GM12878 (cell line): ENCODE data around the gene HRC. TPM values are rescaled to one million over a fixed set of nuclear protein-coding genes. Genes with fewer than 3 reads are reported as not detected.

Experiments used
- ATAC-seq: fragments of 200-7000 bp; cut with Tn5 transposase; 3 replicates; pipeline ENCODE4 v1.9.1; 2020; ENCODE audit warnings: mild to moderate bottlenecking, moderate library complexity
- BruUV-seq: library from RNA; stranded (reverse); fragments of 400-500 nt; replicated peaks from 2 replicates; lab custom pipeline; 2021; lab: Mats Ljungman, UMichigan
- CTCF ChIA-PET: fragments of 300-600 bp; sonication (Branson Sonifier 250); formaldehyde crosslinking; extraction: SDS; loops from one replicate; lab custom pipeline; 2021; ENCODE audit warnings: inconsistent platforms; lab: Yijun Ruan, JAX
- POLR2A ChIA-PET: fragments of 350-600 bp; formaldehyde crosslinking; extraction: SDS; loops from one replicate; lab custom pipeline; 2021; ENCODE audit warnings: inconsistent platforms; lab: Charles Lee
- RAD21 ChIA-PET: fragments of 300-600 bp; sonication (Branson Sonifier 250); formaldehyde crosslinking; loops from one replicate; lab custom pipeline; 2023; ENCODE audit warnings: antibody characterized with exemption; ENCODE audit not compliant: unreplicated experiment; lab: Charles Lee
- SMC1A ChIA-PET: fragments of 300-600 bp; sonication (Branson Sonifier 250); formaldehyde crosslinking; loops from one replicate; lab custom pipeline; 2023; ENCODE audit not compliant: unreplicated experiment, uncharacterized antibody; lab: Charles Lee
- DNase-seq: peaks from one replicate; pipeline ENCODE4 v3.0.0-alpha.2; 2011; ENCODE audit warnings: low read depth, low spot score
- FAIRE-seq: peaks from 3 replicates; lab custom pipeline; 2011; peaks lifted over from hg19 to GRCh38; lab: Jason Lieb, UNC
- H2AFZ ChIP-seq: 2 replicates; pipeline ENCODE4 v1.6.0; 2011; ENCODE audit warnings: low read depth, low read length, control low read depth; ENCODE audit not compliant: control insufficient read depth
- H3K27ac ChIP-seq: 2 replicates; pipeline ENCODE4 v1.5.1; 2011; ENCODE audit warnings: control low read depth; ENCODE audit not compliant: control insufficient read depth, insufficient read depth
- H3K27me3 ChIP-seq, 2 experiments: replicated peaks in 1 of 2; 2 replicates each; pipeline versions ENCODE4 v1.6.0 to v1.6.1; 2011; ENCODE audit warnings: low read length in 1 of 2; ENCODE audit not compliant: control insufficient read depth in 2 of 2, insufficient read depth in 2 of 2
- H3K36me3 ChIP-seq, 2 experiments: 2 replicates each; pipeline ENCODE4 v1.5.1; 2011; ENCODE audit warnings: low read length in 1 of 2; ENCODE audit not compliant: control insufficient read depth in 2 of 2, insufficient read depth in 2 of 2
- H3K4me1 ChIP-seq: 2 replicates; pipeline ENCODE4 v1.6.1; 2011; ENCODE audit warnings: mild to moderate bottlenecking, low read length, moderate library complexity, mixed read lengths; ENCODE audit not compliant: control insufficient read depth, insufficient read depth
- H3K4me2 ChIP-seq: 2 replicates; pipeline ENCODE4 v1.6.0; 2011; ENCODE audit warnings: control low read depth; ENCODE audit not compliant: control insufficient read depth, insufficient read depth
- H3K4me3 ChIP-seq: fragments of 200-600 bp; sonication (generic); 2 replicates; pipeline ENCODE4 v1.5.1; 2016
- H3K79me2 ChIP-seq: 2 replicates; pipeline ENCODE4 v1.6.0; 2011; ENCODE audit warnings: low read length; ENCODE audit not compliant: control insufficient read depth, insufficient read depth
- H3K9ac ChIP-seq: 2 replicates; pipeline ENCODE4 v1.8.0; 2011; ENCODE audit warnings: low read length, control low read depth, mixed read lengths; ENCODE audit not compliant: control insufficient read depth, insufficient read depth
- H3K9me3 ChIP-seq: replicated peaks from 3 replicates; pipeline ENCODE4 v1.5.1; 2011; ENCODE audit warnings: mild to moderate bottlenecking, low read length; ENCODE audit not compliant: control insufficient read depth, insufficient read depth
- H4K20me1 ChIP-seq: 2 replicates; pipeline ENCODE4 v1.6.0; 2011; ENCODE audit not compliant: control insufficient read depth, insufficient read depth
- BCL11A ChIP-seq: IDR thresholded peaks from 2 replicates; pipeline ENCODE4 v1.6.1; 2011; ENCODE audit warnings: low read depth, low read length
- FOXK2 ChIP-seq: fragments of 450-650 bp; IDR thresholded peaks from 2 replicates; pipeline ENCODE4 v1.6.1; 2017; ENCODE audit warnings: mild to moderate bottlenecking, moderate library complexity
- GATAD2B ChIP-seq: fragments of 450-650 bp; conservative IDR thresholded peaks from 2 replicates; pipeline ENCODE4 v1.6.1; 2017; ENCODE audit warnings: low read depth, mild to moderate bottlenecking, moderate library complexity
- JUND ChIP-seq: IDR thresholded peaks from 2 replicates; pipeline ENCODE4 v1.6.1; 2012; ENCODE audit warnings: low read depth, mild to moderate bottlenecking, low read length, improper control_type of control experiment, moderate library complexity
- NFIC ChIP-seq: IDR thresholded peaks from 2 replicates; pipeline ENCODE4 v1.6.1; 2012; ENCODE audit warnings: low read depth, mild to moderate bottlenecking, inconsistent platforms, low read length, moderate library complexity
- NR2F1 ChIP-seq: fragments of 450-650 bp; conservative IDR thresholded peaks from 2 replicates; pipeline ENCODE4 v1.6.1; 2017; ENCODE audit warnings: mild to moderate bottlenecking
- PML ChIP-seq: IDR thresholded peaks from 2 replicates; pipeline ENCODE4 v1.6.1; 2012; ENCODE audit warnings: low read length, inconsistent platforms
- SP1 ChIP-seq: IDR thresholded peaks from one replicate; pipeline ENCODE4 v1.6.1; 2011; ENCODE audit warnings: low read depth, low read length
- SREBF1 ChIP-seq: IDR thresholded peaks from 2 replicates; pipeline ENCODE4 v1.6.1; 2012; ENCODE audit warnings: mild to moderate bottlenecking, low read length
- SUPT20H ChIP-seq: IDR thresholded peaks from 2 replicates; pipeline ENCODE4 v1.6.1; 2011; ENCODE audit warnings: low read depth, mild to moderate bottlenecking, low read length, moderate library complexity, borderline replicate concordance; ENCODE audit not compliant: control insufficient read depth
- TCF3 ChIP-seq: IDR thresholded peaks from 2 replicates; pipeline ENCODE4 v1.6.1; 2012; ENCODE audit warnings: low read depth, mild to moderate bottlenecking, low read length, borderline replicate concordance; ENCODE audit not compliant: insufficient read depth
- ZNF24 ChIP-seq: fragments of 450-650 bp; IDR thresholded peaks from 2 replicates; pipeline ENCODE4 v1.6.1; 2017; ENCODE audit warnings: antibody characterized with exemption, mild to moderate bottlenecking
- ZZZ3 ChIP-seq: IDR thresholded peaks from 2 replicates; pipeline ENCODE4 v1.6.1; 2011; ENCODE audit warnings: low read depth; ENCODE audit not compliant: control insufficient read depth, insufficient read length
- WGBS: methylation state at CpG from one replicate; pipeline ENCODE4 v1.1.6; 2016; ENCODE audit warnings: low lambda C conversion rate; ENCODE audit not compliant: insufficient replicate concordance, insufficient coverage; ENCODE audit errors: missing lambda C conversion rate; 5-methylcytosine and 5-hydroxymethylcytosine counted together
- in situ Hi-C: fragments of 300-500 bp; cut with MboI; formaldehyde crosslinking; loops from 9 replicates; pipeline ENCODE4 v1.14.3; 2018; ENCODE audit warnings: mixed read lengths
- intact Hi-C: fragments of 100-400 bp; cut with micrococcal nuclease; formaldehyde crosslinking; loops from one replicate; pipeline ENCODE4 v1.14.2; 2022; ENCODE audit not compliant: unreplicated experiment
- polyA plus RNA-seq, 11 experiments: library from polyadenylated mRNA; depleted of rRNA in 4 of 11; unstranded in 6 of 11; stranded (reverse) in 5 of 11; fragments of >200 nt; fragmentation: Nextera tagmentation in 4 of 11; fragmentation: Illumina TruSeq in 1 of 11; extraction: Ambion mirVana in 4 of 11; extraction: Trizol in 1 of 11; gene quantifications; 1 replicate in 1 of 11; 2 replicates in 10 of 11; pipeline versions ENCODE4 v1.2.1 to v1.2.3, GENCODE V29; 2011 to 2016; ENCODE audit warnings: inconsistent platforms in 2 of 11, missing spikeins in 2 of 11, low read depth in 1 of 11
- total RNA-seq, 4 experiments: library from RNA; depleted of rRNA in 3 of 4; stranded (reverse); fragments of >200 nt in 3 of 4; fragmentation: Illumina TruSeq in 1 of 4; extraction: Trizol in 1 of 4; gene quantifications; 2 replicates each; pipeline versions ENCODE4 v1.2.1 to v1.2.3, GENCODE V29; 2013 to 2021
- TF ChIP-seq, protein P1 (sequence below): fragments of 450-650 bp; IDR thresholded peaks from 2 replicates; pipeline ENCODE4 v1.6.1; 2014; ENCODE audit warnings: mild to moderate bottlenecking
- TF ChIP-seq, protein P2 (sequence below): fragments of 450-650 bp; IDR thresholded peaks from 2 replicates; pipeline ENCODE4 v1.6.1; 2017; ENCODE audit warnings: borderline replicate concordance

Gene HRC
- total and polyA plus RNA-seq, 10 of the 15 experiments (the other 5 are each of a cell fraction or from before 2014, with no cell fraction given) = 0.10 TPM; not detected in 9

GRCh38 chr19:49130325-49130724, 24.9 kb downstream of the HRC start:
- POLR2A ChIA-PET = no interaction called here
- H3K4me3 ChIP-seq = no peak overlapping the region
- no peak overlapping the region for H2AFZ ChIP-seq
- in situ Hi-C loops = no loop called here
- CTCF ChIA-PET = interaction anchor here (1.0 to 1.3 kb wide), 2 partner anchors 16 kb away, joined by 4 read pairs; partner anchors contain the start of gene LIN7B
- H3K9ac ChIP-seq = no peak overlapping the region
- intact Hi-C loops = no loop called here
- no peak for ATAC-seq
- H3K9me3 ChIP-seq = no peaks in the 10 kb centered on the region; the same call in 2 of the 3 replicates
- no peak for FAIRE-seq
- RAD21 ChIA-PET = no interaction called here
- no peaks in the 10 kb centered on the region; a peak in 1 of 4 replicates for H3K36me3 ChIP-seq
- SMC1A ChIA-PET = no interaction called here
- H3K4me1 ChIP-seq = peaks cover 3% of the 10 kb centered on the region; the same call in 1 of the 2 replicates
- no peaks in the 10 kb centered on the region for H3K79me2 ChIP-seq
- no peaks in the 10 kb centered on the region for H4K20me1 ChIP-seq
- TF ChIP-seq TCF3 (no peak), NFIC (no peak), SREBF1 (no peak), SP1 (no peak), FOXK2 (no peak), GATAD2B (no peak), NR2F1 (no peak), SUPT20H (no peak), PML (no peak), ZNF24 (no peak), ZZZ3 (no peak), JUND (no peak), BCL11A (no peak)
- TF ChIP-seq, protein P1, sequence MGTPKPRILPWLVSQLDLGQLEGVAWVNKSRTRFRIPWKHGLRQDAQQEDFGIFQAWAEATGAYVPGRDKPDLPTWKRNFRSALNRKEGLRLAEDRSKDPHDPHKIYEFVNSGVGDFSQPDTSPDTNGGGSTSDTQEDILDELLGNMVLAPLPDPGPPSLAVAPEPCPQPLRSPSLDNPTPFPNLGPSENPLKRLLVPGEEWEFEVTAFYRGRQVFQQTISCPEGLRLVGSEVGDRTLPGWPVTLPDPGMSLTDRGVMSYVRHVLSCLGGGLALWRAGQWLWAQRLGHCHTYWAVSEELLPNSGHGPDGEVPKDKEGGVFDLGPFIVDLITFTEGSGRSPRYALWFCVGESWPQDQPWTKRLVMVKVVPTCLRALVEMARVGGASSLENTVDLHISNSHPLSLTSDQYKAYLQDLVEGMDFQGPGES = no peak
- TF ChIP-seq, protein P2, sequence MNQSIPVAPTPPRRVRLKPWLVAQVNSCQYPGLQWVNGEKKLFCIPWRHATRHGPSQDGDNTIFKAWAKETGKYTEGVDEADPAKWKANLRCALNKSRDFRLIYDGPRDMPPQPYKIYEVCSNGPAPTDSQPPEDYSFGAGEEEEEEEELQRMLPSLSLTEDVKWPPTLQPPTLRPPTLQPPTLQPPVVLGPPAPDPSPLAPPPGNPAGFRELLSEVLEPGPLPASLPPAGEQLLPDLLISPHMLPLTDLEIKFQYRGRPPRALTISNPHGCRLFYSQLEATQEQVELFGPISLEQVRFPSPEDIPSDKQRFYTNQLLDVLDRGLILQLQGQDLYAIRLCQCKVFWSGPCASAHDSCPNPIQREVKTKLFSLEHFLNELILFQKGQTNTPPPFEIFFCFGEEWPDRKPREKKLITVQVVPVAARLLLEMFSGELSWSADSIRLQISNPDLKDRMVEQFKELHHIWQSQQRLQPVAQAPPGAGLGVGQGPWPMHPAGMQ = no peak
- no peak overlapping the region for H3K27ac ChIP-seq
- H3K27me3 ChIP-seq = no peaks in the 10 kb centered on the region
- H3K4me2 ChIP-seq = no peak overlapping the region
- BruUV-seq = no TSS peak
- 95% methylated on average over 20 of the region's 24 CpGs for WGBS
- DNase-seq = no peak
